Hematopoietic multipotent progenitor cell (in vitro differentiated cells): ENCODE data around the gene GNL1. TPM values are rescaled to one million over a fixed set of nuclear protein-coding genes. Genes with fewer than 3 reads are reported as not detected.
"Not testable (repeated sequence)": the region's sequence is repeated elsewhere in the genome, so short reads cannot be mapped to it uniquely, and the experiment has no call there.

Source experiments
- DNase-seq, 3 donors: peaks; one replicate each; pipeline ENCODE4 v3.0.0-alpha.2; 2011 to 2015; ENCODE audit warnings: low read depth in 2 of 3, low spot score in 2 of 3
- small RNA-seq: library from RNA; depleted of rRNA; stranded (forward); fragments of <200 nt; gene quantifications from one replicate; pipeline ENCODE3, GENCODE V24; 2012
- total RNA-seq: library from RNA; depleted of rRNA; stranded (reverse); fragments of >200 nt; gene quantifications from one replicate; pipeline ENCODE4 v1.2.3, GENCODE V29; 2012

The GNL1 gene
- total RNA-seq, 1 donor, result 46.6 TPM

GRCh38 chr6:30500421-30501355 lies 55.6 kb downstream of the GNL1 start:
- DNase-seq, result peak in 1 of 3 donors; percentile 36

- DNase-seq, result not testable (repeated sequence)
Measured at GRCh38 chr6:30498705-30499104, 57.6 kb downstream of the GNL1 start.

- no peak for DNase-seq
Measured at GRCh38 chr6:30497714-30498113, 58.6 kb downstream of the GNL1 start.

GRCh38 chr6:30497261-30497599 lies 59.1 kb downstream of the GNL1 start:
- not testable (repeated sequence) for DNase-seq

GRCh38 chr6:30495993-30496392 lies 60.3 kb downstream of the GNL1 start:
- DNase-seq, result no peak

GRCh38 chr6:30495060-30495459 lies 61.2 kb downstream of the GNL1 start:
- not testable (repeated sequence) for DNase-seq

GRCh38 chr6:30494291-30494861 lies 61.9 kb downstream of the GNL1 start:
- DNase-seq, result peak in 1 of 3 donors; percentile 42

- DNase-seq, result peak in 1 of 3 donors; percentile 53
Measured at GRCh38 chr6:30493643-30494250, 62.5 kb downstream of the GNL1 start.

- no peak for DNase-seq
Measured at GRCh38 chr6:30491991-30492952, 64.0 kb downstream of the GNL1 start.

Small RNA genes lying within 50 kb of the gene (small RNA-seq; reads per million reads assigned to genes)
- gene MIR877, result 0.34 reads per million

Other genes starting within 250 kb of the GNL1 start
- gene TRIM39, start 229.6 kb downstream of the GNL1 start, total RNA-seq, result 11.8 TPM
- gene RPP21, start 211.3 kb downstream of the GNL1 start, total RNA-seq, result 32.6 TPM
- 1,118 TPM for gene HLA-E, start 67.0 kb downstream of the GNL1 start, total RNA-seq
- 14.5 TPM for gene PRR3, start 806 bp upstream of the GNL1 start, total RNA-seq
- gene ABCF1, start 15.0 kb upstream of the GNL1 start, total RNA-seq, result 40.7 TPM
- gene PPP1R10, start 60.8 kb upstream of the GNL1 start, total RNA-seq, result 71.9 TPM
- gene MRPS18B, start 61.4 kb upstream of the GNL1 start, total RNA-seq, result 81.1 TPM
- gene ATAT1, start 70.4 kb upstream of the GNL1 start, total RNA-seq, result 11.0 TPM
- 12.9 TPM for gene C6orf136, start 90.6 kb upstream of the GNL1 start, total RNA-seq
- gene DHX16, start 116.5 kb upstream of the GNL1 start, total RNA-seq, result 42.3 TPM
- gene PPP1R18, start 130.2 kb upstream of the GNL1 start, total RNA-seq, result 53.3 TPM
- gene NRM, start 134.5 kb upstream of the GNL1 start, total RNA-seq, result 9.4 TPM
- 14.0 TPM for gene MDC1, start 160.8 kb upstream of the GNL1 start, total RNA-seq
- gene TUBB, start 163.9 kb upstream of the GNL1 start, total RNA-seq, result 446 TPM
- 50.6 TPM for gene FLOT1, start 186.2 kb upstream of the GNL1 start, total RNA-seq
- gene IER3, start 188.1 kb upstream of the GNL1 start, total RNA-seq, result 4.3 TPM